ENCODE measurements around the gene GFER.

GFER gene

DNA sequence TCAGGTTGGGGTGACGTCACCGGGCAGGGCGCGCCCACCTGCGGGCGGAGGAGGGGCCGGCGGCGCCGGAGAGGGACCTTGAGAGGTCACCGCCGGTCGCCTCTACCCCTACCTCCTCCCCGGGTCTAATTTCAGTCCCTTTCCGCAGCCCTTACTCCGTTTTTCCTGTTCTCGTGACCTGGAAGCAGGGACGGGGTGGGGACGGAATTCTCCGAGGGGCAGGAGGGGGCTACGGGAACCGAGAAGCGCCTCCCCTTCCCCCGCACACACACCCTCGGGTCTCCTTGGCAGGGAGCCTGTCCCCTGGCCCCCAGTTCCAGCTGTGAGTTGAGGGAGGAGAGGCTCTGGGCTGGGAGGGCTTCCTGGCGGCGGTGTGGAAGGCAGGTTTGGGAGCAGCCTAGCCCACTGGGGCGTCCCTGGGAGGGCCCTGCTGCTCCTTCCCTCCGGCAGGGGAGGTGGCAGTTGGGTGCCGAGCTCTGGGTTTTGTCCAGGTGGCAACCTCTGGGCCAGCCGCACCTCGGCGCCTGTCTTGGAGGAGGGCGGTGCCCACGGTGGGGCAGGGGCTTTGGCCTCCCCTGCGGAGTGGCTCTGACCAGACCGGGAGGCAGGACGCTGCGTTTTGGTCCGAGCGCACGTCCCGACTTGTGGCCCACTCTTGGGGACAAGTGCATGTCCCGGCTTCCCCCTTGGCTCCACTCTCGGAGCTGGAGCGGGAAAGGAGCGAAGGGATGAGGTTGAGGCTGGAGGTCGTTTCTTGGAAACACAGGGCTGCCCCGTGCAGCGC, 6.5 kb downstream of the GFER start:
- no peak for DNase-seq (ENCODE audit: low read depth)

GRCh38 chr16:1991135-1991551, 7.2 kb downstream of the GFER start:
- DNase-seq (ENCODE audit: low read depth) = no peak

DNA sequence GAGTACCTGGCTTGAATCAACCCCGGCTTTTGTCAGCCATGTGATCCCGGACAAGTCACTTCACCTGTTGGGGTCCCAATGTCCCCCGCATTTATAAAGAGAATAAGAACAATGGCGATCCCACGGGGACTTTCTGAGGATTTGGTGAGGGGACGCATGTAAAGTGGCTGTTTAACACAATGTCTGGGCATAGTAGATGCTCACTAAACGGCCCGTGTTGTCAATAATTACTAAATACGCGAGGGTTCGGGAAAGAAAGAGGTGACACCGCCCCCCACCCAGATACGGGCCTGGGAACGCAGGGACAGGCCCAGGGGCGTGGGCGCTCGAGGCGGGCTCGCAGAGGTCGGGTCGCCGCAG, 7.6 kb downstream of the GFER start:
- no peak for DNase-seq (ENCODE audit: low read depth)

GRCh38 chr16:1991948-1992703, 8.1 kb downstream of the GFER start:
- peak; percentile 69 for DNase-seq (ENCODE audit: low read depth)

DNA sequence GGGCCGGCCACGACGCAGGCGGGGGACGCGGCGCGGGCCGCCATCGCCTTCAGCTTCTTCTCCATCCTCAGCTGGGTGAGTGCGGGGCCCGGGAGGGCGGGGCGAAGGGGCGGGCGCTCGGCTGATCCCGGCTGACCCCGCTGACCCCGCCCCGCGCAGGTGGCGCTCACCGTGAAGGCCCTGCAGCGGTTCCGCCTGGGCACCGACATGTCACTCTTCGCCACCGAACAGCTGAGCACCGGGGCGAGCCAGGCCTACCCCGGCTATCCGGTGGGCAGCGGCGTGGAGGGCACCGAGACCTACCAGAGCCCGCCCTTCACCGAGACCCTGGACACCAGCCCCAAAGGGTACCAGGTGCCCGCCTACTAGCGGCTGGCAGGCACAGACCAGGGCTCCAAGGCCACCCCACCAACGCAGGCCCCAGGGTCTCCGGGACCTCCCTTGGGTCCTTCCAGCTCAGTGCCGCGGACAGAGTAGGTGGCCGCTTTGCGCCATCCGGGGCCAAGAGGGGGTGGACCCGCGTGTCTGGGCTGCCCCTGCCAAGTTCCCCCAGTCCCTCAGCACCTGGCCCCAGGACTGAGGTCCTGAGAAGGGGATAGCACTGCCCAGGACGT, 8.8 kb downstream of the GFER start:
- no peak for DNase-seq (ENCODE audit: low read depth)

DNA sequence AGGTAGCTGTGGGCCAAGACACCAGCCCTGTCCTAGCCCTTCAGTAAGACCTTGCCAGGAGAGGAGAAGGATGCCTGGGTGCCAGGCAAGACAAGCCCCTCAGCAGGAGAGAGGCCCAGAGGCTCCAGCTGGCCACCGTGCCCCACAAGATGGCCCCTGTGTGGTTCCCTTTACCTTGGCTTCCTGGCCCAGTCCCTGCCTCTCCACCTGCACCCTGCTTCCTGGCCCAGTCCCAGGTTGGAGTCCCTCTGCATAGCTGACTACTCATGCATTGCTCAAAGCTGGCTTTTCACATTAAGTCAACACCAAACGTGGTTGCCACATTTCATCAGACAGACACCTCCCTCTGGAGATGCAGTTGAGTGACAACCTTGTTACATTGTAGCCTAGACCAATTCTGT, 9.7 kb downstream of the GFER start:
- DNase-seq (ENCODE audit: low read depth) = no peak

DNA sequence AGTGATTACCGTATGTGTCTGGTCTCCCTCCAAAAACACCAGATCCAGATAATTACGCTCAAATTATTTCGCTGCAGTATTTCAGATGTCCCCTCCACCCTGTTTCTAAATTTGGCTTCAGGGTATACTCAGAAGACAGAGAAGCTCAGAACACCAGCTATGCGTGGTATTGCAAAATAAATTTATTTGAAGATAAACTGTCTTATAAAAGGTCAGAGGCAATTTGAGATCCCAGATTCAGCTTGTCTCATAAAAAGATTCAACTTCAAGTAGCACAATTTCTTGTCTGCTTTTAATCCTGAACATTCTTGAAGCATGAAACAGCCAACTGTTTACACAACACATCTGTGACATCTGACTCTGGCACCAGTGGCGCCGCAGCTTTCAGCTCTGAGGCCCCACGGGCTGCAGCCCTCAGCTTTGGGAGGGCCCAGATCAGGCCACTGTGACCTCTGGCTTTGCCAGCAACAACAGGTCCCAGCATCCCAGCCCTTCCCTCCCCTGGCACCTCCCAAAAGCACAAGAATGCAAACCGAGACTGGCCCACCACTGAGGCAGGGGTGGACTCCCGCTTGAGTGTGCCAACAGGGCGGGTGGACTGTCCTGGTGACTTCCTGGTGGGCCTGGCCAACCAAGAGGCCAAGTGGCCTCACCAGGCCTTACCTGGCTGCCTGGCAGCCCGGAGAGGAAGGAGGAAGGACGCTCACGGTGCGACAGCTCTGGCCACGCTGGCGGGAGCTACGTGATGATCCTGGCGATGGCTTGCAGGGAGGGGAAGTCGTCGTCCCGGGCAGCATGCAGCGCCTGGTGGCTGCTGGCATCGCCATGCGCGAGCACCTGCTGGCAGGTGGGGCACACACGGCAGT, 13.7 kb downstream of the GFER start:
- no peak for DNase-seq (ENCODE audit: low read depth)

DNA sequence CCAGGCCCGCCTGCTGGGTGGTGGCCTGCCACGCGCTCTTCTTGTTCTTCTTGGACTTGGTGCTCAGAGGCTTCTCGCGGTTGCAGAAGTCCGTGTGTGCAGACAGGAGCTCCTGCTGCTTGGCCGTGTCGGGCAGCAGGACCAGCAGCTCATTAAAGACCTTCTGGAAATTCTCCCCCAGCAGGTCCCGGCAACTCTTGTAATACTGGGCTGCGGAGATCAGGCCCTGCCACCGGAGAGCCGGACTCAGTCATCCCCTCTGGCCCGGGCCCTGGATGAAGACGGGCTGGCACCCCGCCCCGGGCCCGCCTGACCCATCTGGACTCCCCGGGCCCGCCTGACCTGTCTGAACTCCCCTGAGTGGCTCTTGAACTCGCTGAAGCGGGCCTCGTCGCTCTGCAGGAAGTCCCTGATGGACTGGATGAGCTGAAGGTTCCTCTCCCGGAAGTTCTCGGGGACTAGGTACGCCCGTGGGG, 14.4 kb downstream of the GFER start:
- DNase-seq (ENCODE audit: low read depth) = no peak

- no peak for DNase-seq (ENCODE audit: low read depth)
These were observed 15.1 kb downstream of the GFER start for GRCh38 chr16:1998852-1999801.

DNA sequence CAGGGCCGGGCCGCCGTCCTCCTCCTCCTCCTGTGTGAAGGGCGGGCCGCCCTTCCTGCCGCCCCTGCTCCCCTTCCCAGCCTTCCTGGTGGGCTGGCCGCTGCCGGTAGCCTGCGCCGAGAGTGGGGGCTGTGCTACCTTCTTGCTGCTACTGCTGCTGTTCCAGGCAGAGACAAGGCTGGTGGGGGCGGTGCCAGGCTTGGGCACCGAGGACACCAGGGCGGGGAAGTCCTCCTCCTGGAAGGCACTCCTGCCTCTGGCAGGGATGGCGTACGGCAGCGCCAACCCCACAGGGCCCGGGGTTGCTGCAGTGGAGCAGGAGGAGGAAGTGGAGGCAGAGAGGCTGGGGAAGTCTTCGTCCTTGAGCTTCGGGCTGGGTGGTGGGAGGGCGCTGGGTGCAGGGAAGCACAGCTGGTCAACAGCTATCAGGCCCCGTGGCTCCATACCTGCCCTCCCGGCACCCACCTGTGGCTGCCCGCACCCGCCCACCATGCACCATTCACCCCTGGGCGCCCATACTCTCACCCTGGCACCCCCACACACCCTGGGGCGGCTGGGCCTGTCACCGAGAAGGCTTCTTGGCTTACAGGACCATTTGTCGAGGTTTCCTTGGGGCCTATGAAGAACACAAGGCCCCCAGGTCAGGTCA, 16.0 kb downstream of the GFER start:
- DNase-seq (ENCODE audit: low read depth) = no peak

DNA sequence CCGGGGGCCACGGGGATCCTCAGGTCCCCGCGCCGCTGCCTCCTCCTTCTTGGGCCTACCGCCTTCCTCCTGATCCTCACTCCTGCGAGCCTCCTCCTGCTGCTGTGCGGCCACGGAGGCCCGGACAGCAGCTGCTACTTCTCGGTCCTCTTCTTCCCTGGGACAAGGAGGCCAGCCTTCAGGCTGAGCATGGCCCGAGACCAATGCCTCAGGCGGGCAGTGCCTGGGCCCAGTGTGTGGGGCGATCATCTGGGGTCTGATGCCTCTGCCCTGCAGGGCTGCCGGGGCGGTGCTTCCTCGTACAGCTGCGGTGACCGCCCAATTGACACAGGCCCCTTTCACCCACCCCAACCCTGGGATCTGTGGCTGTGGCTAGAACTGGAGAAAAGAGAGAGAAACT, 17.0 kb downstream of the GFER start:
- DNase-seq (ENCODE audit: low read depth) = no peak

- DNase-seq (ENCODE audit: low read depth) = no peak
These were observed 17.7 kb downstream of the GFER start for GRCh38 chr16:2001456-2002355.

GRCh38 chr16:2002406-2003230, 18.6 kb downstream of the GFER start:
- DNase-seq (ENCODE audit: low read depth) = no peak

GRCh38 chr16:2003231-2003826, 19.3 kb downstream of the GFER start:
- DNase-seq (ENCODE audit: low read depth) = no peak

GRCh38 chr16:2003827-2004641, 20.0 kb downstream of the GFER start:
- peak; percentile 45 for DNase-seq (ENCODE audit: low read depth)

GRCh38 chr16:2004795-2005517, 21.0 kb downstream of the GFER start:
- no peak for DNase-seq (ENCODE audit: low read depth)
